OCI-LY7 (cell line): Measurements from ENCODE around the gene ENSA.

Experiments
- CTCF ChIP-seq: fragments of 200-600 bp; sonication (generic); conservative IDR thresholded peaks from 2 replicates; pipeline ENCODE4 v1.5.1; 2014; ENCODE audit warnings: mild to moderate bottlenecking, antibody characterized with exemption, low read length, moderate library complexity, mixed read lengths
- EZH2phosphoT487 ChIP-seq: fragments of 200-600 bp; sonication (generic); IDR thresholded peaks from 2 replicates; pipeline ENCODE4 v1.6.1; 2018; ENCODE audit warnings: low read depth, borderline replicate concordance, mild to moderate bottlenecking, mixed run types, antibody characterized with exemption, low read length, moderate library complexity, mixed read lengths

- TF ChIP-seq CTCF = no peak
- no peak for TF ChIP-seq EZH2phosphoT487
These were observed 54.3 kb downstream of the ENSA start for GRCh38 chr1:150575072-150575489.
